NB4 (cell line): ENCODE results near the gene TDG.

ENCODE experiments used
- CTCF ChIP-seq: IDR thresholded peaks from one replicate; pipeline ENCODE4 v1.5.1; 2012; ENCODE audit warnings: low read depth, low read length
- MYC ChIP-seq: IDR thresholded peaks from 2 replicates; pipeline ENCODE4 v1.6.1; 2011; ENCODE audit warnings: low read depth, low read length
- POLR2A ChIP-seq: IDR thresholded peaks from 2 replicates; pipeline ENCODE4 v1.6.1; 2011; ENCODE audit warnings: mild to moderate bottlenecking; ENCODE audit not compliant: insufficient read length; ENCODE audit errors: extremely low read depth

GRCh38 chr12:103965255-103965589 lies 450 bp upstream of the TDG start:
- TF ChIP-seq CTCF, result no peak
- no peak for TF ChIP-seq POLR2A
- no peak for TF ChIP-seq MYC
